Measurements from ENCODE around the gene UBTD2. TPM values are rescaled to one million over a fixed set of nuclear protein-coding genes. Genes with fewer than 3 reads are reported as not detected.

Gene UBTD2
- total and polyA plus RNA-seq, 10 of the 15 experiments (the other 5 are each of a cell fraction or from before 2014, with no cell fraction given): 7.7 to 30.5 (median 19.4) TPM

DNA sequence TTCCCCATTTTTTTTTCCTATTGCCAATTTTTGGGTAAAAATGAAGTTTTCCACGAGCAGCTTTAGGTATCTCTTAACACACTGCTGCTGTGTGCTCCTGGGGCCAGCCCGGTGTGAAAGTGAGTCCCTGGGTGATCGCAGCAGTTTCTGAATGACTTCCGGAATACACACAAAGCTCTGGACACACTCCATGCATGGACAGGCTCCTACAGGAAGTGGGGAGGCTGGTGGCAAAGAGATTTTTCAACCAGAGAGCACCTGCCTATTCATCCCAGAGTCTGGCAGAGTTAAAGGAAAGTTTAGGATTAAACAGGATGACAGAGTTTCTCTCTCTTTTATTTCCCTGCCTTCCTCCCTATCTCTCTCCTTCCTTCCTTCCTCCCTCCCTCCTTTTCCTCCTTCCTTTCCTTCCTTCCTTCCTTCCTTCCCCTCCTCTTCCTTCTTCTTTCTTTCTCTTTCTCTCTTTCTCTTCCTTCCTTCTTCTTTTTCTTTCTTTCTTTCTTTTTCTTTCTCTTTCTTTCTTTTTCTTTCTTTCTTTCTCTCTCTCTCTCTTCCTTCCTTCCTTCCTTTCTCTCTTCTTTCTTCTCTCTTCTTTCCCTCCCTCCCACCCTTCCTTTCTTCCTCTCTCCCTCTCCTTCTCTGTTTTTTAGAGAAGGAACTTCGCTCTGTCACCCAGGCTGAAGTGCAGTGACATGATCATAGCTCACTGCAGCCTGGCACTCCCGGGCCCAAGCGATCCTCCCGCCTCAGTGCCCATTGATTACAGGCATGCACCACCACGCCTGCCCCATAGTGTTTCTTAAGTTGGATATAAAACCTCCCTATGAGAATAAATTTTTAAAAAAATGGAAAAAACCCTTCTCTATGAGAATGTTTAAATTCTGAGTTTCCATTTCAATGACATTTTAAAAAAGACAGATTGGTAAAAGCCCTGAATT is 38.7 kb upstream of the UBTD2 start (continued):
- no peak for TF ChIP-seq NFYA (IDR thresholded peaks at IDR 0.05; ENCODE audit: borderline replicate concordance, low read depth, low read length)
- no peak for TF ChIP-seq ZZZ3 (IDR thresholded peaks at IDR 0.05; ENCODE audit: control insufficient read depth, insufficient read length, low read depth)
- TF ChIP-seq, protein P1, sequence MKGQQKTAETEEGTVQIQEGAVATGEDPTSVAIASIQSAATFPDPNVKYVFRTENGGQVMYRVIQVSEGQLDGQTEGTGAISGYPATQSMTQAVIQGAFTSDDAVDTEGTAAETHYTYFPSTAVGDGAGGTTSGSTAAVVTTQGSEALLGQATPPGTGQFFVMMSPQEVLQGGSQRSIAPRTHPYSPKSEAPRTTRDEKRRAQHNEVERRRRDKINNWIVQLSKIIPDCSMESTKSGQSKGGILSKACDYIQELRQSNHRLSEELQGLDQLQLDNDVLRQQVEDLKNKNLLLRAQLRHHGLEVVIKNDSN (IDR thresholded peaks at IDR 0.05; ENCODE audit: borderline replicate concordance, extremely low read length, insufficient read depth, low read depth, low read length): no peak
- no peak for TF ChIP-seq ASH2L (IDR thresholded peaks at IDR 0.05; ENCODE audit: borderline replicate concordance, low read depth)
- TF ChIP-seq, protein P2, sequence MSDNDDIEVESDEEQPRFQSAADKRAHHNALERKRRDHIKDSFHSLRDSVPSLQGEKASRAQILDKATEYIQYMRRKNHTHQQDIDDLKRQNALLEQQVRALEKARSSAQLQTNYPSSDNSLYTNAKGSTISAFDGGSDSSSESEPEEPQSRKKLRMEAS (IDR thresholded peaks at IDR 0.05; ENCODE audit: low read depth, low read length): no peak
- no peak for TF ChIP-seq SMC3 (IDR thresholded peaks at IDR 0.05; ENCODE audit: borderline replicate concordance, low read length)
- TF ChIP-seq CEBPB (IDR thresholded peaks at IDR 0.05; ENCODE audit: borderline replicate concordance in 1 of 2, low read depth in 2 of 2, low read length in 2 of 2): no peak; a peak in 1 of 4 replicates
- TF ChIP-seq MTA3 (IDR thresholded peaks at IDR 0.05; ENCODE audit: borderline replicate concordance, low read length): no peak
- no peak for TF ChIP-seq SRF (IDR thresholded peaks at IDR 0.05; ENCODE audit: low read depth in 2 of 2, low read length in 2 of 2)
- TF ChIP-seq, protein P3, sequence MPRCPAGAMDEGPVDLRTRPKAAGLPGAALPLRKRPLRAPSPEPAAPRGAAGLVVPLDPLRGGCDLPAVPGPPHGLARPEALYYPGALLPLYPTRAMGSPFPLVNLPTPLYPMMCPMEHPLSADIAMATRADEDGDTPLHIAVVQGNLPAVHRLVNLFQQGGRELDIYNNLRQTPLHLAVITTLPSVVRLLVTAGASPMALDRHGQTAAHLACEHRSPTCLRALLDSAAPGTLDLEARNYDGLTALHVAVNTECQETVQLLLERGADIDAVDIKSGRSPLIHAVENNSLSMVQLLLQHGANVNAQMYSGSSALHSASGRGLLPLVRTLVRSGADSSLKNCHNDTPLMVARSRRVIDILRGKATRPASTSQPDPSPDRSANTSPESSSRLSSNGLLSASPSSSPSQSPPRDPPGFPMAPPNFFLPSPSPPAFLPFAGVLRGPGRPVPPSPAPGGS (IDR thresholded peaks at IDR 0.05; ENCODE audit: borderline replicate concordance, insufficient read depth, low read depth, low read length, poor library complexity, severe bottlenecking): peak; percentile 86
- 0 out of 2 replicates have a peak, but pooled peaks have one; percentile 46 for TF ChIP-seq TCF3 (IDR thresholded peaks at IDR 0.05; ENCODE audit: borderline replicate concordance, insufficient read depth, low read depth, low read length)
- TF ChIP-seq NFIC (IDR thresholded peaks at IDR 0.05; ENCODE audit: low read depth, low read length): peak; percentile 34; the same call in 1 of the 2 replicates
- peak; percentile 68 for TF ChIP-seq RUNX3 (IDR thresholded peaks at IDR 0.05; ENCODE audit: low read length)
- TF ChIP-seq, protein P4, sequence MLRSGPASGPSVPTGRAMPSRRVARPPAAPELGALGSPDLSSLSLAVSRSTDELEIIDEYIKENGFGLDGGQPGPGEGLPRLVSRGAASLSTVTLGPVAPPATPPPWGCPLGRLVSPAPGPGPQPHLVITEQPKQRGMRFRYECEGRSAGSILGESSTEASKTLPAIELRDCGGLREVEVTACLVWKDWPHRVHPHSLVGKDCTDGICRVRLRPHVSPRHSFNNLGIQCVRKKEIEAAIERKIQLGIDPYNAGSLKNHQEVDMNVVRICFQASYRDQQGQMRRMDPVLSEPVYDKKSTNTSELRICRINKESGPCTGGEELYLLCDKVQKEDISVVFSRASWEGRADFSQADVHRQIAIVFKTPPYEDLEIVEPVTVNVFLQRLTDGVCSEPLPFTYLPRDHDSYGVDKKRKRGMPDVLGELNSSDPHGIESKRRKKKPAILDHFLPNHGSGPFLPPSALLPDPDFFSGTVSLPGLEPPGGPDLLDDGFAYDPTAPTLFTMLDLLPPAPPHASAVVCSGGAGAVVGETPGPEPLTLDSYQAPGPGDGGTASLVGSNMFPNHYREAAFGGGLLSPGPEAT (IDR thresholded peaks at IDR 0.05; ENCODE audit: low read depth): peak; percentile 45; the same call in 1 of the 2 replicates
- peak; percentile 85 for TF ChIP-seq MEF2B (IDR thresholded peaks at IDR 0.05; ENCODE audit: partially characterized antibody, poor library complexity, severe bottlenecking)
- no peak for TF ChIP-seq NR2C1 (IDR thresholded peaks at IDR 0.05)
- TF ChIP-seq, protein P5, sequence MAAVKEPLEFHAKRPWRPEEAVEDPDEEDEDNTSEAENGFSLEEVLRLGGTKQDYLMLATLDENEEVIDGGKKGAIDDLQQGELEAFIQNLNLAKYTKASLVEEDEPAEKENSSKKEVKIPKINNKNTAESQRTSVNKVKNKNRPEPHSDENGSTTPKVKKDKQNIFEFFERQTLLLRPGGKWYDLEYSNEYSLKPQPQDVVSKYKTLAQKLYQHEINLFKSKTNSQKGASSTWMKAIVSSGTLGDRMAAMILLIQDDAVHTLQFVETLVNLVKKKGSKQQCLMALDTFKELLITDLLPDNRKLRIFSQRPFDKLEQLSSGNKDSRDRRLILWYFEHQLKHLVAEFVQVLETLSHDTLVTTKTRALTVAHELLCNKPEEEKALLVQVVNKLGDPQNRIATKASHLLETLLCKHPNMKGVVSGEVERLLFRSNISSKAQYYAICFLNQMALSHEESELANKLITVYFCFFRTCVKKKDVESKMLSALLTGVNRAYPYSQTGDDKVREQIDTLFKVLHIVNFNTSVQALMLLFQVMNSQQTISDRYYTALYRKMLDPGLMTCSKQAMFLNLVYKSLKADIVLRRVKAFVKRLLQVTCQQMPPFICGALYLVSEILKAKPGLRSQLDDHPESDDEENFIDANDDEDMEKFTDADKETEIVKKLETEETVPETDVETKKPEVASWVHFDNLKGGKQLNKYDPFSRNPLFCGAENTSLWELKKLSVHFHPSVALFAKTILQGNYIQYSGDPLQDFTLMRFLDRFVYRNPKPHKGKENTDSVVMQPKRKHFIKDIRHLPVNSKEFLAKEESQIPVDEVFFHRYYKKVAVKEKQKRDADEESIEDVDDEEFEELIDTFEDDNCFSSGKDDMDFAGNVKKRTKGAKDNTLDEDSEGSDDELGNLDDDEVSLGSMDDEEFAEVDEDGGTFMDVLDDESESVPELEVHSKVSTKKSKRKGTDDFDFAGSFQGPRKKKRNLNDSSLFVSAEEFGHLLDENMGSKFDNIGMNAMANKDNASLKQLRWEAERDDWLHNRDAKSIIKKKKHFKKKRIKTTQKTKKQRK (IDR thresholded peaks at IDR 0.05; ENCODE audit: low read depth, low read length): no peak
- TF ChIP-seq TAF1 (IDR thresholded peaks at IDR 0.05; ENCODE audit: borderline replicate concordance, low read depth, low read length): peak; percentile 75; the same call in 1 of the 2 replicates
- no peak for TF ChIP-seq CREM (IDR thresholded peaks at IDR 0.05; ENCODE audit: low read depth)
- no peak for TF ChIP-seq ZNF217 (IDR thresholded peaks at IDR 0.05)
- peak; percentile 47; the same call in 1 of the 2 replicates for TF ChIP-seq MTA2 (IDR thresholded peaks at IDR 0.05; ENCODE audit: low read depth)
